Measurements from ENCODE around the gene MAP2K7.
"Not testable (repeated sequence)": the region's sequence is repeated elsewhere in the genome, so short reads cannot be mapped to it uniquely, and the experiment has no call there.

The MAP2K7 gene

GRCh38 chr19:7885818-7886217 is 17.9 kb upstream of the MAP2K7 start:
- DNase-seq: peak; percentile 37

- no peak for DNase-seq
Measured at GRCh38 chr19:7887408-7888144, 16.1 kb upstream of the MAP2K7 start.

- DNase-seq: peak; percentile 59
Measured at GRCh38 chr19:7888145-7888825, 15.4 kb upstream of the MAP2K7 start, which contains the start of gene LRRC8E. Gene LRRC8E, plus strand, starts transcription at chr19:7888510. Its CDS starts 7,094 bp downstream, at chr19:7895604.

DNA sequence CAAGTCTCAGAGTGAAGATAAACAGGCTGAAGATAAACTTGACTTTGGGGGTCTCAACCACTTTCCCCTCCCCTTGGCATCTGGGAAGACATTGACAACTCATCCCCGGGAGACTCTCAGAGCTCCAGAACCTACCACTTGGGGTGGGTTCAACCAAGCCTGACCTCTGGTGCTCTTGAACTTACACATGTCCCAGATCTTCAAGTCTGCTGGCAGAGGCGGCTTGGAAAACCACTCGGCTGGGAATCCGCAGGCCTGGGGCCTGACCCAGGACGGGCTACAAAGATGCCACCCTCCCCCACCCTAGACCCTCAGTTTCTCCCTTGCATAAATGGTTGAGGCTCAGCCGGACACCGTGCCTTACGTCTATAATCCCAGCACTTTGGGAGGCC is 14.9 kb upstream of the MAP2K7 start:
- DNase-seq: no peak

DNA sequence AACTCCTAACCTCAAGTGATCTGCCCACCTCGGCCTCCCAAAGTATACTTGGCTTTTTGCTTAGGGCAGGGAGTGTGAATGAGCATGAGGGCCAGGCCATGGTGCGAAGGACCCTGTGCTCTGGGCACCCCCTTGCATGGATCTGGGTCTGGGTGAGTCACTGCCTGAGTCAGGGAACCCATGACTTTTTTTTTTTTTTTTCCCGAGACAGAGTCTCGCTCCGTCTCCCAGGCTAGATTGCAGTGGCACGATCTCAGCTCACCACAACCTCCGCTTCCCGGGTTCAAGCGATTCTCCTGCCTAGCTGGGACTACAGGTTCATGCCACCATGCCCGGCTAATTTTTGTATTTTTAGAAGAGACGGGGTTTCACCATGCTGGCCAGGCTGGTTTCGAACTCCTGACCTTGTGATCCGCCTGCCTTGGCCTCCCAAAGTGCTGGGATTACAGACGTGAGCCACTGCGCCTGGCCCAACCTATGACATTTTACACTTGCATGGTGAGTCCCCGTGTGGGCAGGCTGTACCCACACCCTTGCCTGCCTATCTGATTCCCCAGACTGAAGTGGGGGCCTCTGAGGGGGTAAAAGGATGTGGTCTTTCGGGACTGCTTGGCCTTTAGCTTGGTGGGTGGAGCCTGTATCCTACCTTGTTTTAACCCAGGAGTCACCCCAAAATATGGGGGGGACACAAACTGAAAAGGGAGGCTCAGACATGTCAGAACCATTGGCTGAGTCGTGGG is 10.1 kb upstream of the MAP2K7 start:
- not testable (repeated sequence) for DNase-seq

- no peak for DNase-seq
Measured at GRCh38 chr19:7894612-7895309, 8.9 kb upstream of the MAP2K7 start.

DNA sequence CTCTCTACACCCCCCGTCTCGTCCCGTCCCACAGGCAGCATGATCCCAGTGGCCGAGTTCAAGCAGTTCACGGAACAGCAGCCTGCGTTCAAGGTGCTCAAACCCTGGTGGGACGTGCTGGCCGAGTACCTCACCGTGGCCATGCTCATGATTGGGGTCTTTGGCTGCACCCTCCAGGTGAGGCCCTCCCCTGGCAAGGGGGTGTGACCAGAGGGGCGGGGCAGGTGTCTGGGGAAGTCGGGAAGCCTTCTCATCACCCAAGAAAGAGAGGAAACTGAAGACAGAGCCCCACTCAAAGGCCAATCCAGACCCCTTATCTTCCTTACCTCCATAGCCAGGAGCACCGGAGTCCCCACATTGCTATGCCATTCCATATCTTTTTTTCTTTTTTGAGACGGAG is 8.1 kb upstream of the MAP2K7 start:
- DNase-seq: no peak

GRCh38 chr19:7897292-7897691 is 6.4 kb upstream of the MAP2K7 start:
- DNase-seq: peak; percentile 41

DNA sequence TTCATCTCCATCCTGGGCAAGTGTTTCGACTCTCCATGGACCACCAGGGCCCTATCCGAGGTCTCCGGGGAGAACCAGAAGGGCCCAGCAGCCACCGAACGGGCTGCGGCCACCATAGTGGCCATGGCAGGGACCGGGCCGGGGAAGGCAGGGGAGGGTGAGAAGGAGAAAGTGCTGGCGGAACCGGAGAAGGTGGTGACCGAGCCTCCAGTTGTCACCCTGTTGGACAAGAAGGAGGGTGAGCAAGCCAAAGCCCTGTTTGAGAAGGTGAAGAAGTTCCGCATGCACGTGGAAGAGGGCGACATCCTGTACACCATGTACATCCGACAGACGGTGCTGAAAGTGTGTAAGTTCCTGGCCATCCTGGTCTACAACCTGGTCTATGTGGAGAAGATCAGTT is 4.7 kb upstream of the MAP2K7 start:
- no peak for DNase-seq

DNA sequence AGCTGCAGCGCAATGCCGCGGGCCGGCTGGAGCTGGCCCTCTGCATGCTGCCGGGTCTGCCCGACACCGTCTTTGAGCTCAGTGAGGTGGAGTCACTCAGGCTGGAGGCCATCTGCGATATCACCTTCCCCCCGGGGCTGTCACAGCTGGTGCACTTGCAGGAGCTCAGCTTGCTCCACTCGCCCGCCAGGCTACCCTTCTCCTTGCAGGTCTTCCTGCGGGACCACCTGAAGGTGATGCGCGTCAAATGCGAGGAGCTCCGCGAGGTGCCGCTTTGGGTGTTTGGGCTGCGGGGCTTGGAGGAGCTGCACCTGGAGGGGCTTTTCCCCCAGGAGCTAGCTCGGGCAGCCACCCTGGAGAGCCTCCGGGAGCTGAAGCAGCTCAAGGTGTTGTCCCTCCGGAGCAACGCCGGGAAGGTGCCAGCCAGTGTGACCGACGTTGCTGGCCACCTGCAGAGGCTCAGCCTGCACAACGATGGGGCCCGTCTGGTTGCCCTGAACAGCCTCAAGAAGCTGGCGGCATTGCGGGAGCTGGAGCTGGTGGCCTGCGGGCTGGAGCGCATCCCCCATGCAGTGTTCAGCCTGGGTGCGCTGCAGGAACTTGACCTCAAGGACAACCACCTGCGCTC is 3.8 kb upstream of the MAP2K7 start:
- DNase-seq: peak; percentile 32

DNA sequence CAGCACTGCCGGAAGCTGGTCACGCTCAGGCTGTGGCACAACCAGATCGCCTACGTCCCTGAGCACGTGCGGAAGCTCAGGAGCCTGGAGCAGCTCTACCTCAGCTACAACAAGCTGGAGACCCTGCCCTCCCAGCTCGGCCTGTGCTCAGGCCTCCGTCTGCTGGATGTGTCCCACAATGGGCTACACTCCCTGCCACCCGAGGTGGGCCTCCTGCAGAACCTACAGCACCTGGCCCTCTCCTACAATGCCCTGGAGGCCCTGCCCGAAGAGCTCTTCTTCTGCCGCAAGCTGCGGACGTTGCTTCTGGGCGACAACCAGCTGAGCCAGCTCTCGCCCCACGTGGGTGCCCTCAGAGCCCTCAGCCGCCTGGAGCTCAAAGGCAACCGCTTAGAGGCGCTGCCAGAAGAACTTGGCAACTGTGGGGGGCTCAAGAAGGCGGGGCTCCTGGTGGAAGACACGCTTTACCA is 3.2 kb upstream of the MAP2K7 start:
- DNase-seq: no peak

GRCh38 chr19:7900931-7901330 is 2.7 kb upstream of the MAP2K7 start:
- DNase-seq: no peak

DNA sequence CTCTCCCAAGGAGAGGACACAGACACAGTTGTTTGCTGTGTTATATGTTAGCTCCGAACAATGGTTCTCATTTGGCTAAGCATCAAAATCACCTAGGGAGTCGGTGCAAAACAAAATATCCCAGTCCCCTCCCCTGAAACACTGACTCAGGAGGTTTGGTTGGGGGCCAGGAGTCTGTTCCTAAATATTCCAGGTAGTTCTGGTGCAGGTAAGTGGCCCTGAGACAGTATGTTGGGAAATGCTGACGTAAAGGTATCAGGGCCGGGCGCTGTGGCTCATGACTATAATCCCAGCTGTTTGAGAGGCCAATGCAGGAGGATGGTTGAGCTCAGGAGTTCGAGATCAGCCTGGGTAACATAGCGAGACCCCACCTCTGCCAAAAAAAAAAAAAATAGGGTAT is 2.3 kb upstream of the MAP2K7 start:
- DNase-seq: no peak

DNA sequence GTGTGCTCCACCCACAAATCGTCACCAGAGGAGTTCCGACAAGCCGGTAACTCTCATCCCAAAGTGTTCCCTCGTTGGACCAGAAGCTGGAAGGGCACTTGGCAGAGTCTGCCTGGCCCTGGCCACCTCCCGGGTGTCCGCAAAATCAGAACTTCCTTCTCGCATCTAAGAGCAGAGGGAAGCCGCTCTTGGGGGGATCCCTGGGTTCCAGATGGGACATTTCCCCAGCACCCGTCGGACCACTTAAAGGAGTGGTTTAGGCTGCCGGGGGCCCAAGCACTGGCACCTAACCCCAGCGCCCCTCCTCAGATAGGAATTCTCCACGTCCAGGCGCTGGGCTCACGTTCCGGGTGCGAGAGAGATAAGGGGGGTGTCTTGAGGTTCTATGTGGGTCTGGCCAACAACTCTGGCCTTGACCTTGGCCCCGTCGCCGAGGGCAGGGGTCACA is 857 bp upstream of the MAP2K7 start:
- DNase-seq: peak; percentile 26

DNA sequence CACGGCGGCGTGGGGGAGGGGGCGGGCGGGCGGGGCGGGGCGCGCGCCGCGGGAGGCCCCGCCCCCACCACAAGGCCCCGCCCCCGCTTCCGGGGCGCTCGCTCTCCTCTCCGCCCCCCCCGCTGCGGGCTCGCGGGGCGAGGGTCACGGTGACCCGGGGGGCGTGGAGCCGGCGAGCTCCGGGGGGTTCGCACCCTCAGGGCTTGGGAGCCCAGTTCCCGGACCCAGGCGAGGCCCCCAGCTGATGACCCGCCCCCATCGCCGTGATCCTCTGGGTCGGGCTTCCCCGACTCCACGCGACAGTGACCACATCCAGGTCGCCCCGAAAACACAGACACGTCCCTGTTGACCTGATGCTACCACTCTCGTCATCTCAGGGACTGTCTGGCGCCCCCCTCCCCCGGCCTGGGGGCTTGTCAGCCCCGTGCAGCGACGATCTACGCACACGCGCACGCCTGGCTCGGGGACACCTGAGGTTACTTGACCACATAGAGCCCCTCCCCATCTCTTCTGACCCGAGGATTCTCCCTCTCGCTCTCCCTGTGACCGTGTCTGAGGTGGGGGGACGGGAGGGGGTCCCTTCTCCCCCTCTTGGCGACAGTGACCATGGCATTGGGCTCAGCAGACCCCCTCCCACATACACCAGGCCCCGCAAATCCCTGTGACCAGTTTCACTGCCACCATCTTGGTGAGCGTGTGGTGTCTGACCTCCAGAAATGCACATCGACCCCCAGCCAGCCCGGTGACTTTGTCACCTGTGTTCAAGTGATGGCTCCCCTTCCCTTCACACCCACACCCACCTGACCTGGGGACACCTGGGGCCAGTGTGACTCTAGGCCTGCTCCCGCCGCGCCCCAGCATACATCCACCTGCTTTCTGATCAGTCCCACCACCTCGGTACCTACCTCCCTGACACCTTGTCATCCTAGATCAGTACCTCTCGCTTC is 670 bp downstream of the MAP2K7 start:
- DNase-seq: peak; percentile 54

GRCh38 chr19:7905268-7905667 is 1.6 kb downstream of the MAP2K7 start:
- DNase-seq: no peak

GRCh38 chr19:7905859-7906258 is 2.2 kb downstream of the MAP2K7 start:
- no peak for DNase-seq

- DNase-seq: no peak
Measured at GRCh38 chr19:7907122-7907521, 3.4 kb downstream of the MAP2K7 start.

DNA sequence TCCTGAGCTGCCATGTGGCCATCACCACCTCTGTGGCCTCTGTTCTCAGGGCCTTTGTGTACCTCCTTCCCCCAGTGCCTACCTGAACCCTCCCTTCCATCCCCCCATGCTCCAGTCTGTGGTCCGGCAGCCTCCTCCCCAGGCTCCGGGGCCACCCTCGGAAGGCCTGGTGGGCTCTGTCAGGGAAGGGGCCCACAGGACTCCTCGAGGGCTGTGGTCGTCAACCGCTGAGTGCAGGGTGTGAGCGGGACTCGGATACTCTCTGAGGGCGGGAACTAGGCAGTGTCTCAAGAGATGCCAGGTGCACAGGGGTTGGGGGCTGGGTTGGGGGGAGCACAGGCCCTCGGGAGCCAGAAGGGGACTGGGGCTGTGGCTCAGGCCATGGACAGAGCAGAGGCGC is 3.9 kb downstream of the MAP2K7 start:
- DNase-seq: no peak

- DNase-seq: no peak
Measured at GRCh38 chr19:7908078-7908699, 4.5 kb downstream of the MAP2K7 start.

Measured in NCI-H82 (cell line).